Astrocyte of the spinal cord (primary cell): ENCODE data around the gene CERS1.
"Not testable (repeated sequence)": the region's sequence is repeated elsewhere in the genome, so short reads cannot be mapped to it uniquely, and the experiment has no call there.

Source experiments
- DNase-seq: peaks from one replicate; pipeline ENCODE4 v3.0.0; 2011; ENCODE audit warnings: low read depth, low spot score
- H3K4me3 ChIP-seq: 2 replicates; pipeline ENCODE4 v1.5.1; 2011; ENCODE audit warnings: low read depth, mild to moderate bottlenecking, low read length, moderate library complexity
- CTCF ChIP-seq: IDR thresholded peaks from 2 replicates; pipeline ENCODE4 v1.5.1; 2012; ENCODE audit warnings: low read depth, mild to moderate bottlenecking, low read length, inconsistent platforms
- in situ Hi-C: cut with HindIII; loops from 2 replicates; pipeline ENCODE4 v1.10.0; 2017; ENCODE audit warnings: low sequenced_read_pairs

CERS1 gene

GRCh38 chr19:18919086-18919899 is 23.3 kb upstream of the CERS1 start, which contains the start of the genes COPE and DDX49:
COPE (minus strand) TSS chr19:18919387; CDS start chr19:18919348, 39 bp downstream.
DDX49 (plus strand) TSS chr19:18919715; CDS start chr19:18919742, 27 bp downstream.
- peak; percentile 100 for DNase-seq
- H3K4me3 ChIP-seq: peak within 1 kb of the TSS; percentile 83
- TF ChIP-seq CTCF: no peak
- in situ Hi-C loops: no loop called here

- DNase-seq, H3K4me3 ChIP-seq, in situ Hi-C loops: not testable (repeated sequence)
Measured at GRCh38 chr19:18917593-18917992, 21.6 kb upstream of the CERS1 start.

GRCh38 chr19:18915639-18916038 is 19.7 kb upstream of the CERS1 start:
- peak; percentile 18 for DNase-seq
- in situ Hi-C loops: no loop called here
- peak; percentile 43 for TF ChIP-seq CTCF
- no peak overlapping the region for H3K4me3 ChIP-seq

GRCh38 chr19:18913466-18913865 is 17.5 kb upstream of the CERS1 start:
- DNase-seq: no peak
- no peak overlapping the region for H3K4me3 ChIP-seq
- no peak for TF ChIP-seq CTCF
- in situ Hi-C loops: no loop called here

GRCh38 chr19:18912933-18913332 is 17.0 kb upstream of the CERS1 start:
- no peak for DNase-seq
- no peak for TF ChIP-seq CTCF
- no peak overlapping the region for H3K4me3 ChIP-seq
- in situ Hi-C loops: no loop called here

- DNase-seq: no peak
- no peak for TF ChIP-seq CTCF
- no peak overlapping the region for H3K4me3 ChIP-seq
- in situ Hi-C loops: no loop called here
Measured at GRCh38 chr19:18910801-18911436, 15.0 kb upstream of the CERS1 start.

- H3K4me3 ChIP-seq: no peak overlapping the region
- DNase-seq: no peak
- in situ Hi-C loops: no loop called here
- no peak for TF ChIP-seq CTCF
Measured at GRCh38 chr19:18910010-18910409, 14.1 kb upstream of the CERS1 start.
